ENCODE results near the gene SAMD8. TPM values are rescaled to one million over a fixed set of nuclear protein-coding genes. Genes with fewer than 3 reads are reported as not detected.

The SAMD8 gene
- total and polyA plus RNA-seq, 2 donors (not counting 1 experiment from before 2014, with no cell fraction given) = 15.9 to 35.7 TPM

DNA sequence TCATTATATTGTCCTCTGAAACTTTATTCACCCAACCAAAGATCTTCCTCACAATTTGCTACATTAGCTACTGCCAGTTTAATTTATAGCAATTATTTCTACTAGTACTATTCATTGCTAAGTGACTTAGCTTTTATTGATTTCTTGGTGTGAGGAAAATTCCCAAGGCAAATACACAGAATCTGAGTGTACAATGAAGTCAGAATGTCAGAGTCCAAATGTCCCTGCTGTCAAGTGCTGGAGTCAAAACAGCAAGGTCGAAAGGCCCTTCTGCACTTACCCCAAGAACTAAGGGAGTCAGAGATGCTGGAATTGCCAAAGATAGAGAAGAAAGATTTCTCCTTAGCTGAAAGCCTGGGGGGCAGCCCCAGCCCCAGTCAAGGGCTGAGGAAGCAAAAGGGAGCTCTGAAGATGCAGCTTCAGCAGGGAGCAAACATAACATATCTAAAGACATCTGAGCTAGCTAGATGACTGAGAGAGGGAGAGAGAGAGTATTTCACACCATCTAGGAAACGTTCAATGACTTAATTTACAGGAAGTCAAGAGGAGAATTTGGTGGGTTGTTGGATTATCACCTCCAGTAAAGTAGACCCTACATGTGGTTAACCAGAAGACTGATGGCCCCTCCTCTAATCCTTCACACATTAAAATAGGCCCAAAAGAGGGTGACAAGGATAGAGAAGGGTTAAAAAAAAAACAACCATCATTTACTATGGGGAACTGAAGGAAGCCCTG lies 36.6 kb upstream of the SAMD8 start:
- H3K4me3 Mint-ChIP-seq = no peak overlapping the region
- H3K36me3 ChIP-seq (replicated peaks in 1 of 2; ENCODE audit: control extremely low read depth in 1 of 2, control insufficient read depth in 1 of 2, extremely low read depth in 1 of 2, insufficient read depth in 2 of 2, low read length in 1 of 2) = no peaks in the 10 kb centered on the region
- no peaks in the 10 kb centered on the region for H3K79me2 ChIP-seq (ENCODE audit: control insufficient read depth, insufficient read depth, low read length)
- no peak for DNase-seq
- no peaks in the 10 kb centered on the region for H4K20me1 ChIP-seq (ENCODE audit: control insufficient read depth, insufficient read depth, low read length, poor library complexity, severe bottlenecking)
- no peak overlapping the region for H3K27ac ChIP-seq (ENCODE audit: low read length in 2 of 2)
- no peak overlapping the region for H3K4me2 ChIP-seq (replicated peaks; ENCODE audit: low read depth, low read length, poor library complexity, severe bottlenecking)
- H3K4me1 Mint-ChIP-seq = no peaks in the 10 kb centered on the region
- H2AFZ ChIP-seq (ENCODE audit: insufficient read depth, low read depth, low read length, poor library complexity, severe bottlenecking) = no peak overlapping the region
- H3K27me3 Mint-ChIP-seq = no peaks in the 10 kb centered on the region
- no peak for ATAC-seq (ENCODE audit: low read depth)
- no peaks in the 10 kb centered on the region for H3K9me3 ChIP-seq (ENCODE audit: control extremely low read depth in 1 of 3, control insufficient read depth in 2 of 3, insufficient read depth in 1 of 3, low read length in 2 of 3)
- intact Hi-C loops (cut with micrococcal nuclease) = no loop called here
- H3K4me1 ChIP-seq (ENCODE audit: control insufficient read depth in 2 of 2, insufficient read depth in 2 of 2, low read length in 2 of 2) = no peaks in the 10 kb centered on the region
- H3K4me3 ChIP-seq (ENCODE audit: control extremely low read depth in 1 of 5, extremely low read depth in 1 of 5, insufficient read depth in 1 of 5, low read depth in 2 of 5, low read length in 4 of 5) = no peak overlapping the region
- TF ChIP-seq, protein P1, sequence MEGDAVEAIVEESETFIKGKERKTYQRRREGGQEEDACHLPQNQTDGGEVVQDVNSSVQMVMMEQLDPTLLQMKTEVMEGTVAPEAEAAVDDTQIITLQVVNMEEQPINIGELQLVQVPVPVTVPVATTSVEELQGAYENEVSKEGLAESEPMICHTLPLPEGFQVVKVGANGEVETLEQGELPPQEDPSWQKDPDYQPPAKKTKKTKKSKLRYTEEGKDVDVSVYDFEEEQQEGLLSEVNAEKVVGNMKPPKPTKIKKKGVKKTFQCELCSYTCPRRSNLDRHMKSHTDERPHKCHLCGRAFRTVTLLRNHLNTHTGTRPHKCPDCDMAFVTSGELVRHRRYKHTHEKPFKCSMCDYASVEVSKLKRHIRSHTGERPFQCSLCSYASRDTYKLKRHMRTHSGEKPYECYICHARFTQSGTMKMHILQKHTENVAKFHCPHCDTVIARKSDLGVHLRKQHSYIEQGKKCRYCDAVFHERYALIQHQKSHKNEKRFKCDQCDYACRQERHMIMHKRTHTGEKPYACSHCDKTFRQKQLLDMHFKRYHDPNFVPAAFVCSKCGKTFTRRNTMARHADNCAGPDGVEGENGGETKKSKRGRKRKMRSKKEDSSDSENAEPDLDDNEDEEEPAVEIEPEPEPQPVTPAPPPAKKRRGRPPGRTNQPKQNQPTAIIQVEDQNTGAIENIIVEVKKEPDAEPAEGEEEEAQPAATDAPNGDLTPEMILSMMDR (IDR thresholded peaks at IDR 0.05) = no peak
- no peak for TF ChIP-seq EZH2 (IDR thresholded peaks at IDR 0.05; ENCODE audit: borderline replicate concordance, insufficient read depth, low read depth, low read length, poor library complexity, severe bottlenecking)
- WGBS (ENCODE audit: insufficient coverage) = no CpG with 5 or more reads among the region's 2 CpGs
- no peak overlapping the region for H3K9ac ChIP-seq (ENCODE audit: low read length)
- no peak overlapping the region for H3K27ac Mint-ChIP-seq
- ChIA-PET POLR2A (no interaction called here), CTCF (no interaction called here)
- H3K27me3 ChIP-seq (replicated peaks in 1 of 4; ENCODE audit: control extremely low read depth in 1 of 4, control insufficient read depth in 3 of 4, insufficient read depth in 4 of 4, low read length in 3 of 4) = no peaks in the 10 kb centered on the region
- no peaks in the 10 kb centered on the region for H3K9me3 Mint-ChIP-seq (ENCODE audit: insufficient read depth)

DNA sequence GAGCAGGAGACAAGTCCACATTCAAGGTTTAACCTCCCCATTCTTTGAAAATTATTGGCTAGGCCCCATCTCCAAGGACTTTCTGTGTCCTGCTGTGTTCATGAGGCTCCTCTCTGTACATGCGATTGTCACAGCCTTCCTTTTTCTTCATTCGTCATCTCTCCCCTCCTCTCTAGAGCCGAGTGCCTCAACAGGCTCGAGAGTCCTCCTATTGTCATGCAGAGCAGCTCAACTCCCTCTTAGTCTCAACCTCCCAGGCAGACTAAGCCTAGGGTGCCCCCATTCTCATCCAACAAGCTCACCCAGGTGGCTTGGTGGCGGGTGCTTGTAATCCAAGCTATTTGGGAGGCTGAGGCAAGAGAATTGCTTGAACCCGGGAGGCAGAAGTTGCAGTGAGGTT lies 35.1 kb upstream of the SAMD8 start:
- no peaks in the 10 kb centered on the region for H3K4me1 Mint-ChIP-seq
- Histone ChIP-seq H3K4me3 (ENCODE audit: control extremely low read depth in 1 of 5, extremely low read depth in 1 of 5, insufficient read depth in 1 of 5, low read depth in 2 of 5, low read length in 4 of 5) (no peak overlapping the region), H2AFZ (ENCODE audit: insufficient read depth, low read depth, low read length, poor library complexity, severe bottlenecking) (no peak overlapping the region), H3K36me3 (replicated peaks in 1 of 2; ENCODE audit: control extremely low read depth in 1 of 2, control insufficient read depth in 1 of 2, extremely low read depth in 1 of 2, insufficient read depth in 2 of 2, low read length in 1 of 2) (no peaks in the 10 kb centered on the region), H3K79me2 (ENCODE audit: control insufficient read depth, insufficient read depth, low read length) (no peaks in the 10 kb centered on the region), H3K9ac (ENCODE audit: low read length) (no peak overlapping the region), H3K4me2 (replicated peaks; ENCODE audit: low read depth, low read length, poor library complexity, severe bottlenecking) (no peak overlapping the region), H3K4me1 (ENCODE audit: control insufficient read depth in 2 of 2, insufficient read depth in 2 of 2, low read length in 2 of 2) (no peaks in the 10 kb centered on the region), H4K20me1 (ENCODE audit: control insufficient read depth, insufficient read depth, low read length, poor library complexity, severe bottlenecking) (no peaks in the 10 kb centered on the region), H3K27me3 (replicated peaks in 1 of 4; ENCODE audit: control extremely low read depth in 1 of 4, control insufficient read depth in 3 of 4, insufficient read depth in 4 of 4, low read length in 3 of 4) (no peaks in the 10 kb centered on the region), H3K27ac (ENCODE audit: low read length in 2 of 2) (no peak overlapping the region), H3K9me3 (ENCODE audit: control extremely low read depth in 1 of 3, control insufficient read depth in 2 of 3, insufficient read depth in 1 of 3, low read length in 2 of 3) (peaks cover 0 to 5% (median 2%) of the 10 kb centered on the region in 3 donors)
- TF ChIP-seq EZH2 (IDR thresholded peaks at IDR 0.05; ENCODE audit: borderline replicate concordance, insufficient read depth, low read depth, low read length, poor library complexity, severe bottlenecking) = no peak
- TF ChIP-seq, protein P1 (IDR thresholded peaks at IDR 0.05) = no peak
- CTCF ChIA-PET = interaction anchor here (0.8 kb wide), 1 partner anchor 49 kb away, joined by 3 read pairs; no protein-coding TSS in a partner anchor
- intact Hi-C loops (cut with micrococcal nuclease) = no loop called here
- WGBS (ENCODE audit: insufficient coverage) = 92% methylated on average over 6 of the region's 6 CpGs
- no peak for ATAC-seq (ENCODE audit: low read depth)
- H3K27ac Mint-ChIP-seq = no peak overlapping the region
- POLR2A ChIA-PET = no interaction called here
- H3K4me3 Mint-ChIP-seq = no peak overlapping the region
- no peak for DNase-seq
- no peaks in the 10 kb centered on the region for H3K27me3 Mint-ChIP-seq
- peaks cover 2% of the 10 kb centered on the region for H3K9me3 Mint-ChIP-seq (ENCODE audit: insufficient read depth)

Data from B cell (primary cell).